Fibroblast of villous mesenchyme (primary cell): ENCODE data around the gene AUTS2. TPM values are rescaled to one million over a fixed set of nuclear protein-coding genes. Genes with fewer than 3 reads are reported as not detected.

Source experiments
- DNase-seq: peaks from one replicate; pipeline ENCODE4 v3.0.0-alpha.2; 2010; ENCODE audit warnings: low read depth
- H3K4me3 ChIP-seq: 2 replicates; pipeline ENCODE4 v1.5.1; 2011; ENCODE audit warnings: low read depth, mild to moderate bottlenecking, low read length
- CTCF ChIP-seq: IDR thresholded peaks from 2 replicates; pipeline ENCODE4 v1.5.1; 2012; ENCODE audit warnings: low read depth, mild to moderate bottlenecking, low read length; ENCODE audit not compliant: insufficient read depth
- total RNA-seq: library from RNA; depleted of rRNA; stranded (reverse); fragments of >200 nt; gene quantifications from 2 replicates; pipeline ENCODE4 v1.2.3, GENCODE V29; 2012

AUTS2 gene
- total RNA-seq, 1 donor, result 3.9 TPM

- H3K4me3 ChIP-seq, result no peak overlapping the region
- no peak for DNase-seq
- TF ChIP-seq CTCF, result no peak
Observed at GRCh38 chr7:70030745-70031144, 432.5 kb downstream of the AUTS2 start.

GRCh38 chr7:70031245-70031644 is 433.0 kb downstream of the AUTS2 start:
- DNase-seq, result no peak
- no peak overlapping the region for H3K4me3 ChIP-seq
- no peak for TF ChIP-seq CTCF

GRCh38 chr7:70032649-70033048 is 434.4 kb downstream of the AUTS2 start:
- TF ChIP-seq CTCF, result no peak
- DNase-seq, result no peak
- H3K4me3 ChIP-seq, result no peak overlapping the region

GRCh38 chr7:70033226-70033625 is 435.0 kb downstream of the AUTS2 start:
- no peak for DNase-seq
- no peak for TF ChIP-seq CTCF
- no peak overlapping the region for H3K4me3 ChIP-seq

- H3K4me3 ChIP-seq, result no peak overlapping the region
- no peak for DNase-seq
- no peak for TF ChIP-seq CTCF
Observed at GRCh38 chr7:70034999-70035398, 436.7 kb downstream of the AUTS2 start.

- H3K4me3 ChIP-seq, result no peak overlapping the region
- no peak for DNase-seq
- no peak for TF ChIP-seq CTCF
Observed at GRCh38 chr7:70035519-70035918, 437.2 kb downstream of the AUTS2 start.

GRCh38 chr7:70035955-70036354 is 437.7 kb downstream of the AUTS2 start:
- no peak overlapping the region for H3K4me3 ChIP-seq
- TF ChIP-seq CTCF, result no peak
- no peak for DNase-seq
